Mesendoderm (in vitro differentiated cells): ENCODE measurements around the gene PGPEP1.
A peak's percentile ranks its signal among the peaks of the same experiment; 100 is the strongest.

Source experiments
- DNase-seq: peaks from one replicate; pipeline ENCODE4 v3.0.0; 2013
- H2AK5ac ChIP-seq: 2 replicates; pipeline ENCODE4 v1.6.1; 2013; ENCODE audit warnings: low read length, inconsistent platforms
- H2BK120ac ChIP-seq: 2 replicates; pipeline ENCODE4 v1.6.1; 2013; ENCODE audit warnings: low read depth, mild to moderate bottlenecking, low read length, moderate library complexity, mixed read lengths
- H2BK15ac ChIP-seq: replicated peaks from 2 replicates; pipeline ENCODE4 v1.6.1; 2013; ENCODE audit warnings: low read depth, mild to moderate bottlenecking, moderate library complexity
- H2BK5ac ChIP-seq: 2 replicates; pipeline ENCODE4 v1.6.1; 2013; ENCODE audit warnings: low read length, inconsistent platforms
- H3K18ac ChIP-seq: 2 replicates; pipeline ENCODE4 v1.6.1; 2013; ENCODE audit warnings: mild to moderate bottlenecking, low read length, mixed read lengths
- H3K23ac ChIP-seq: one replicate; pipeline ENCODE4 v1.6.1; 2013; ENCODE audit warnings: low read length
- H3K27ac ChIP-seq: 2 replicates; pipeline ENCODE4 v1.5.1; 2013; ENCODE audit warnings: low read depth, mild to moderate bottlenecking, inconsistent platforms, low read length, moderate library complexity
- H3K27me3 ChIP-seq: 2 replicates; pipeline ENCODE4 v1.6.1; 2013; ENCODE audit warnings: low read length, control low read depth, mild to moderate bottlenecking, inconsistent platforms; ENCODE audit not compliant: insufficient read depth, poor library complexity
- H3K36me3 ChIP-seq: 2 replicates; pipeline ENCODE4 v1.6.1; 2013; ENCODE audit warnings: low read length, inconsistent platforms; ENCODE audit not compliant: control insufficient read depth, insufficient read depth
- H3K4ac ChIP-seq: one replicate; pipeline ENCODE4 v1.6.1; 2013; ENCODE audit warnings: low read depth, mild to moderate bottlenecking, low read length, moderate library complexity
- H3K4me1 ChIP-seq: 2 replicates; pipeline ENCODE4 v1.6.1; 2013; ENCODE audit warnings: low read depth, low read length, inconsistent platforms; ENCODE audit not compliant: control insufficient read depth
- H3K4me2 ChIP-seq: 2 replicates; pipeline ENCODE4 v1.6.1; 2013; ENCODE audit warnings: low read length
- H3K4me3 ChIP-seq: 2 replicates; pipeline ENCODE4 v1.5.1; 2013; ENCODE audit warnings: mild to moderate bottlenecking, low read length
- H3K56ac ChIP-seq: one replicate; pipeline ENCODE4 v1.6.1; 2013; ENCODE audit warnings: low read length
- H3K79me1 ChIP-seq: 2 replicates; pipeline ENCODE4 v1.6.1; 2013; ENCODE audit warnings: low read length, inconsistent platforms
- H3K79me2 ChIP-seq: 2 replicates; pipeline ENCODE4 v1.6.1; 2013; ENCODE audit warnings: mild to moderate bottlenecking, low read length; ENCODE audit not compliant: control insufficient read depth, insufficient read depth
- H3K9ac ChIP-seq: 2 replicates; pipeline ENCODE4 v1.6.1; 2013; ENCODE audit warnings: low read length, inconsistent platforms
- H4K5ac ChIP-seq: one replicate; pipeline ENCODE4 v1.6.1; 2013; ENCODE audit warnings: low read length
- H4K8ac ChIP-seq: one replicate; pipeline ENCODE4 v1.6.1; 2013; ENCODE audit warnings: low read depth, mild to moderate bottlenecking, control low read depth, low read length, moderate library complexity
- WGBS: extraction: QIAGEN DNeasy Blood & Tissue Kit; methylation state at CpG from one replicate; pipeline ENCODE4 v1.1.7; 2013; ENCODE audit warnings: low lambda C conversion rate, missing lambda C conversion rate; ENCODE audit not compliant: insufficient coverage; ENCODE audit errors: extremely low coverage; 5-methylcytosine and 5-hydroxymethylcytosine counted together

PGPEP1 gene

GRCh38 chr19:18340990-18341868 lies 831 bp downstream of the PGPEP1 start:
- no peaks in the 10 kb centered on the region for H3K79me2 ChIP-seq
- peak overlapping the region; percentile 83 for H3K56ac ChIP-seq
- no peak overlapping the region for H2BK120ac ChIP-seq
- H3K4ac ChIP-seq = no peak overlapping the region
- peak overlapping the region; percentile 97 for H3K4me2 ChIP-seq
- no peak overlapping the region for H3K23ac ChIP-seq
- no peaks in the 10 kb centered on the region for H3K27me3 ChIP-seq
- H3K4me3 ChIP-seq = peak overlapping the region; percentile 56
- no peaks in the 10 kb centered on the region for H3K36me3 ChIP-seq
- H3K27ac ChIP-seq = peak overlapping the region; percentile 43
- no CpG with 5 or more reads among the region's 18 CpGs for WGBS
- H2AK5ac ChIP-seq = no peak overlapping the region
- H3K18ac ChIP-seq = no peak overlapping the region
- H4K8ac ChIP-seq = no peak overlapping the region
- H2BK5ac ChIP-seq = no peak overlapping the region
- peak overlapping the region; percentile 66 for H3K9ac ChIP-seq
- H3K4me1 ChIP-seq = peaks cover 10% of the 10 kb centered on the region
- no peak overlapping the region for H4K5ac ChIP-seq
- peak; percentile 45 for DNase-seq
- H2BK15ac ChIP-seq = no peak overlapping the region
- peaks cover 2% of the 10 kb centered on the region for H3K79me1 ChIP-seq

DNA sequence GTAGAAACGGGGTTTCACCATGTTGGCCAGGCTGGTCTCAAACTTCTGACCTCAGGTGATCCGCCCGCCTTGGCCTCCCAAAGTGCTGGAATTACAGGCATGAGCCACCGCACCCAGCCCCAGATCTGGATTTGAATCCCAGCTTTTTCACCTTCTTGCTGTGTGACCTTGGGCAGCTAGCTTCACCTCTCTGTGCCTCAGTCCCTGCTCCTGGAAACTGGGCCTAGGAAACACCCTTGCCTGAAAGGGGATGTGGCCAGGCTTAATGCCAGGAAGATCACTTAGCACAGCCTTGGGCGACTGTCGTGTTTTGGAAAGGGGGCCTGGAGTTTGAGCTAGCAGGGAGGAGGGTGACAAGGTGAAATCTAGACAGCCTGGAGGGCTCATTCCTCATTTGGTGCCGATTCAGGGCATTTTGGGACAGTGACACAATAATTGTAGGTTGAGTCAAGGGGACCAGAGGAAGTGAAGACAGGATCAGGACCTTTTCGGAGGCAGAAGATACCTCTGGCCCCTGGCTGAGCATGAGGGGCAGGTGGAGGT lies 1.8 kb downstream of the PGPEP1 start:
- Histone ChIP-seq H3K36me3 (no peaks in the 10 kb centered on the region), H3K18ac (no peak overlapping the region), H2AK5ac (no peak overlapping the region), H3K56ac (no peak overlapping the region), H4K8ac (no peak overlapping the region), H2BK15ac (no peak overlapping the region), H3K9ac (no peak overlapping the region), H2BK120ac (no peak overlapping the region), H3K79me1 (peaks cover 2% of the 10 kb centered on the region), H3K4me2 (no peak overlapping the region), H3K27me3 (no peaks in the 10 kb centered on the region), H4K5ac (no peak overlapping the region), H2BK5ac (no peak overlapping the region), H3K4ac (no peak overlapping the region), H3K79me2 (no peaks in the 10 kb centered on the region), H3K4me3 (no peak overlapping the region), H3K4me1 (peaks cover 11% of the 10 kb centered on the region), H3K27ac (no peak overlapping the region), H3K23ac (no peak overlapping the region)
- WGBS = no CpG with 5 or more reads among the region's 8 CpGs
- DNase-seq = no peak

DNA sequence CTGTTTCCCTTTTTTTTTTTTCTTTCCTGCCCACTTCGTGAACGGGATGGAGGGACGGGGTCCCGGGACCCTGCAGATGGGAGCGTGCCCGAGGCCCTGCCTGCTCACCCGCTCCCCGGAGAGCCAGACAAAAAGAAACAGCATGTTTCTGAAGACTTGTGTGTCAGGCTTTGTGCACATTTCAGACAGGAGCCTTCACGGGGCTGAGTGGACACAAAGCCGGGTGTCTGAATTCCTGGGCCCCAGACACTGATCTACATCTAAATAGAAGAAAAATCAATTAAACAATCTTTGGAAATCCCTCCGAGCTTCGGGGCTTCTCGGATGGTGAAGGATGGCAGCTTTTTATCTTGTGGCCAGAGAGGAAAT lies 4.2 kb downstream of the PGPEP1 start:
- Histone ChIP-seq H2BK5ac (no peak overlapping the region), H3K27me3 (no peaks in the 10 kb centered on the region), H3K23ac (no peak overlapping the region), H4K5ac (no peak overlapping the region), H3K4me3 (no peak overlapping the region), H4K8ac (no peak overlapping the region), H3K9ac (no peak overlapping the region), H3K4me1 (peaks cover 11% of the 10 kb centered on the region), H3K56ac (no peak overlapping the region), H2BK120ac (no peak overlapping the region), H3K79me2 (no peaks in the 10 kb centered on the region), H3K4me2 (no peak overlapping the region), H3K27ac (no peak overlapping the region), H2BK15ac (no peak overlapping the region), H3K79me1 (peaks cover 2% of the 10 kb centered on the region), H2AK5ac (no peak overlapping the region), H3K36me3 (no peaks in the 10 kb centered on the region), H3K18ac (no peak overlapping the region), H3K4ac (no peak overlapping the region)
- WGBS = no CpG with 5 or more reads among the region's 13 CpGs
- DNase-seq = no peak

GRCh38 chr19:18345296-18345695 lies 4.9 kb downstream of the PGPEP1 start:
- no peaks in the 10 kb centered on the region for H3K79me2 ChIP-seq
- H3K9ac ChIP-seq = no peak overlapping the region
- H4K8ac ChIP-seq = no peak overlapping the region
- peaks cover under 1% of the 10 kb centered on the region for H3K36me3 ChIP-seq
- H3K4me2 ChIP-seq = no peak overlapping the region
- H3K56ac ChIP-seq = no peak overlapping the region
- H3K4me1 ChIP-seq = peaks cover 6% of the 10 kb centered on the region
- H3K27ac ChIP-seq = no peak overlapping the region
- no peak overlapping the region for H2AK5ac ChIP-seq
- DNase-seq = no peak
- H2BK5ac ChIP-seq = no peak overlapping the region
- H3K79me1 ChIP-seq = peaks cover 2% of the 10 kb centered on the region
- H3K4me3 ChIP-seq = no peak overlapping the region
- no peak overlapping the region for H2BK15ac ChIP-seq
- H3K23ac ChIP-seq = no peak overlapping the region
- no peak overlapping the region for H3K4ac ChIP-seq
- no peaks in the 10 kb centered on the region for H3K27me3 ChIP-seq
- H3K18ac ChIP-seq = no peak overlapping the region
- WGBS = no CpG with 5 or more reads among the region's 6 CpGs
- H2BK120ac ChIP-seq = no peak overlapping the region
- H4K5ac ChIP-seq = no peak overlapping the region

DNA sequence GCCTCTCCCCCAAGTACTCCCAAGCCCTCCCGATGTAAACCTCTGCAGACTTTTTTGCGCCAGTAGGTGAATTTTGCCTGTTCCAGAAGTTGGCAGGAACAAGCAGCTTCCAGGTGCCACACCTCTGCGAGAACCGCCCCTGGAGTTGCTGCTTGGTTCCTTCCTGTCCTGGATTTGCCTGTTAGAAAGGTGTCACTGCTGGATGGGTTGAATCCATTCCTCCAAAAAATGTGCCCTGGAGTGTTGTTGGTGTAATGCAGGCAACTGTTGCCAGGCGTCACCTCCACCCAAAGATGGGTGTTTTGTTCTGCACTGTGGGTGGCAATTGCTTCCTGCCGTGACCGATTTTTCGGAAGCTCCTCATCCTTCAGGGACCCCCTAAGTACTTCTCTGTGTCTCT lies 5.7 kb downstream of the PGPEP1 start:
- no peak overlapping the region for H3K4me3 ChIP-seq
- no peak overlapping the region for H2BK5ac ChIP-seq
- H3K9ac ChIP-seq = no peak overlapping the region
- no peak overlapping the region for H4K5ac ChIP-seq
- H3K4ac ChIP-seq = no peak overlapping the region
- H3K4me1 ChIP-seq = peaks cover 6% of the 10 kb centered on the region
- no peak overlapping the region for H3K18ac ChIP-seq
- H3K27me3 ChIP-seq = no peaks in the 10 kb centered on the region
- peak; percentile 94 for DNase-seq
- no peaks in the 10 kb centered on the region for H3K79me2 ChIP-seq
- H2BK15ac ChIP-seq = no peak overlapping the region
- H3K36me3 ChIP-seq = peaks cover 1% of the 10 kb centered on the region
- no peak overlapping the region for H3K27ac ChIP-seq
- H4K8ac ChIP-seq = no peak overlapping the region
- no peak overlapping the region for H2BK120ac ChIP-seq
- WGBS = no CpG with 5 or more reads among the region's 8 CpGs
- H2AK5ac ChIP-seq = no peak overlapping the region
- peaks cover 2% of the 10 kb centered on the region for H3K79me1 ChIP-seq
- H3K56ac ChIP-seq = peak overlapping the region; percentile 22
- no peak overlapping the region for H3K4me2 ChIP-seq
- no peak overlapping the region for H3K23ac ChIP-seq
